ENCODE results near the gene STK11. TPM values are rescaled to one million over a fixed set of nuclear protein-coding genes. Genes with fewer than 3 reads are reported as not detected.
A peak's percentile ranks its signal among the peaks of the same experiment; 100 is the strongest.

Gene STK11
- total RNA-seq, 1 experiment from 2014 or later = 53.0 TPM

DNA sequence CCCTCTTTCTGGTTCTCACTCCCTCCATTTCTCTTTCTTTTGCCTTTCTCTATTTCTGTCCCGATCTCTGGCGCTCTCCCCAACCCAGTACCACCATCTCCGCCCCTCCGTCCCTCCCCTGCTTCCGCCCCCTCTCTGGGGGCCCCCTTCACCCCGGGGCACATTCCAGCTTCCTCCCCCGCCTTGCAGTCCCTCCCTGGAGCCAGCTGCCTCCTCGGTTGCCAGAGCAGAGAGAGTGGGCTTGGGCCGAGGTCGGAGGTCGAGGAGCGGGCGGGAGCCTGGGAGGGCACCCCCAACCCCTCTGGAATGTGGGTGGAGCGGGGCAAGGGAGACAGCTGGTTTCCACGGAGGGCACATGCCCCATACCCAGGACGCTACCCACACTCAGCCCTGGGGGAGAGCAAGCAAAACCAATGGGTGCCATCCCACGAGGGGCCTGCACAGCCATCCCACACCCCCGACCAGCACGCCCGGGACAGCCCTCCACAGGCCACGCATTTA, 57.1 kb downstream of the STK11 start:
- Histone ChIP-seq H3K27ac (no peak overlapping the region), H3K9me2 (ENCODE audit: insufficient read depth) (no peaks in the 10 kb centered on the region), H3K4me2 (peak overlapping the region; percentile 97), H3F3A (ENCODE audit: insufficient read depth, low read depth) (peaks cover 55% of the 10 kb centered on the region), H3K27me3 (ENCODE audit: insufficient read depth, low read depth) (no peaks in the 10 kb centered on the region), H2AFZ (no peak overlapping the region), H3K79me2 (ENCODE audit: low read depth) (peaks cover 11% of the 10 kb centered on the region), H3K9me3 (ENCODE audit: insufficient read depth, low read depth) (no peaks in the 10 kb centered on the region), H3K4me3 (peak overlapping the region; percentile 42; the same call in 1 of the 2 replicates), H4K20me1 (ENCODE audit: insufficient read depth) (no peaks in the 10 kb centered on the region), H3K36me3 (ENCODE audit: low read depth) (no peaks in the 10 kb centered on the region), H3K4me1 (replicated peaks; ENCODE audit: insufficient read depth) (peaks cover 62% of the 10 kb centered on the region)
- no TSS peak for BruUV-seq (replicated peaks)
- POLR2A ChIA-PET (ENCODE audit: unreplicated experiment) = interaction anchor here (0.6 to 1.1 kb wide), 2 partner anchors 10 to 161 kb away, joined by 3 read pairs; no protein-coding TSS in a partner anchor
- DNase-seq = no peak
- TF ChIP-seq EZH2 (IDR thresholded peaks at IDR 0.05; ENCODE audit: low read depth) = no peak
- TF ChIP-seq, protein P1, sequence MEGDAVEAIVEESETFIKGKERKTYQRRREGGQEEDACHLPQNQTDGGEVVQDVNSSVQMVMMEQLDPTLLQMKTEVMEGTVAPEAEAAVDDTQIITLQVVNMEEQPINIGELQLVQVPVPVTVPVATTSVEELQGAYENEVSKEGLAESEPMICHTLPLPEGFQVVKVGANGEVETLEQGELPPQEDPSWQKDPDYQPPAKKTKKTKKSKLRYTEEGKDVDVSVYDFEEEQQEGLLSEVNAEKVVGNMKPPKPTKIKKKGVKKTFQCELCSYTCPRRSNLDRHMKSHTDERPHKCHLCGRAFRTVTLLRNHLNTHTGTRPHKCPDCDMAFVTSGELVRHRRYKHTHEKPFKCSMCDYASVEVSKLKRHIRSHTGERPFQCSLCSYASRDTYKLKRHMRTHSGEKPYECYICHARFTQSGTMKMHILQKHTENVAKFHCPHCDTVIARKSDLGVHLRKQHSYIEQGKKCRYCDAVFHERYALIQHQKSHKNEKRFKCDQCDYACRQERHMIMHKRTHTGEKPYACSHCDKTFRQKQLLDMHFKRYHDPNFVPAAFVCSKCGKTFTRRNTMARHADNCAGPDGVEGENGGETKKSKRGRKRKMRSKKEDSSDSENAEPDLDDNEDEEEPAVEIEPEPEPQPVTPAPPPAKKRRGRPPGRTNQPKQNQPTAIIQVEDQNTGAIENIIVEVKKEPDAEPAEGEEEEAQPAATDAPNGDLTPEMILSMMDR (conservative IDR thresholded peaks at IDR 0.05) = no peak
- CTCF ChIA-PET = no interaction called here
- intact Hi-C loops (cut with micrococcal nuclease; ENCODE audit: unreplicated experiment) = loop anchor here (1.0 kb wide), 1 partner anchor 9 kb away; no protein-coding TSS in a partner anchor

DNA sequence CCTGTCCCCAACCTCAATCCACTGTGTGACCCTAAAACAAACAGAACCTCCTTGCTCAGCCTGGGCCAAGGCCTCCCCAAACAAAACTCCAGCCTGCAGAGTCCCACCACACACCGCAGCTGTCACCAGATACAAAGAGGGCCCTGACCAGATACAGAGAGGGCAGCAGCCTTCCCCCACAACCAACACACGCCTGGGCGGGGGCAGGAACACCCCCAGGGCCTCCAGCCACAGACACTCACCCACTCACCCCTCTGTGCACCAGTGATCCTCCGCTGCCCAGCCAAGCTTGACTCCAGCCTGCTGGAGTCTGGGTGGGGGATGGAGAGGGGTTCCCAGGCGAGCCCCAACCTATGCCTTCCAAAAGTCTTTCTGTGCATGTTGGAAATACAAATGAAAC, 57.6 kb downstream of the STK11 start:
- H2AFZ ChIP-seq = no peak overlapping the region
- ChIA-PET CTCF (no interaction called here), POLR2A (ENCODE audit: unreplicated experiment) (no interaction called here)
- peaks cover 11% of the 10 kb centered on the region for H3K79me2 ChIP-seq (ENCODE audit: low read depth)
- no peak for DNase-seq
- H3K9me3 ChIP-seq (ENCODE audit: insufficient read depth, low read depth) = no peaks in the 10 kb centered on the region
- H3K9me2 ChIP-seq (ENCODE audit: insufficient read depth) = no peaks in the 10 kb centered on the region
- no peak for TF ChIP-seq EZH2 (IDR thresholded peaks at IDR 0.05; ENCODE audit: low read depth)
- TF ChIP-seq, protein P1 (conservative IDR thresholded peaks at IDR 0.05) = no peak
- peaks cover 57% of the 10 kb centered on the region for H3K4me1 ChIP-seq (replicated peaks; ENCODE audit: insufficient read depth)
- TSS peak; percentile 15 for BruUV-seq (replicated peaks)
- no peaks in the 10 kb centered on the region for H4K20me1 ChIP-seq (ENCODE audit: insufficient read depth)
- no peak overlapping the region for H3K4me3 ChIP-seq
- no peaks in the 10 kb centered on the region for H3K36me3 ChIP-seq (ENCODE audit: low read depth)
- H3K27ac ChIP-seq = no peak overlapping the region
- H3F3A ChIP-seq (ENCODE audit: insufficient read depth, low read depth) = peaks cover 50% of the 10 kb centered on the region
- H3K4me2 ChIP-seq = peak overlapping the region; percentile 97; the same call in 1 of the 2 replicates
- intact Hi-C loops (cut with micrococcal nuclease; ENCODE audit: unreplicated experiment) = no loop called here
- no peaks in the 10 kb centered on the region for H3K27me3 ChIP-seq (ENCODE audit: insufficient read depth, low read depth)

DNA sequence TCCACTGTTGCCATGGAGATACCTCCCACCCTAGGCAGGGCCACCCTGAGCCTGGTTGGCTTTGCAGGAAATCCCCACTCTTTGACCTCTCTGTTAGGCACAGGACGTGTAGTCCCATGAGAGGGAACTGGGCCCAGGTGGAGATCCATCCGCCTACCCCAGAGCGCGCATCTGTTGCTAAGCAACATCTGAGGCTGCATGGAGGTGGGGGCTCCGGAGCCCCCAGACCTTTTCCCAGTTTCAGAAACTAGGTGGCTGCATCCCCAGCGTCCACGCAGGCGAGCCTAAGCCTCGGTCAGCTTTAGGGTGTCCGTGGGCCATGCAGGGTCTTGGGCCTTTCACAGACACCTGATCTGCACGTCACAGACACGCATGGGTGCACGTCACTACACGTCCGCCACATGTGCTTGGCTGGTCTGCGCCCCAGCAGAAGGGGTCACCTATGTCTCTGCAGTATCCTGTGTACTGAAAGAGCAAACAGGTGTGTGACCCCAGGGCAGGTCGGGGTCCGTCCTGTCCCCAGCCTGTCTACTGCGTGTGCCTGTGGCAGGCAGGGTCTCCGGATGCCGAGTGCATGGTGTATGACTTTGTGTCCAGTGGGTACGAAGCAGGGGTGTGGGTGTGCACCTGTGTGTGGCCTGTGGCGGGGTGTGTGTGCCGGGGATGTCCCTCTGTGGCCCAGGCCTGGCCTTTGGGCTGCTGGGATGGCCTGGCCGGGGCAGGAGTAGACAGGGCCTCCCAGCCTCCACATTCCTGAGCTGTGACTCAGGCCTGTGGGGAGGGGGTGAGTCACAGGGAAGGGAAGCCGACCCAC, 59.4 kb downstream of the STK11 start:
- no peaks in the 10 kb centered on the region for H3K9me3 ChIP-seq (ENCODE audit: insufficient read depth, low read depth)
- H3K27me3 ChIP-seq (ENCODE audit: insufficient read depth, low read depth) = no peaks in the 10 kb centered on the region
- no peak overlapping the region for H2AFZ ChIP-seq
- H3K4me3 ChIP-seq = no peak overlapping the region
- CTCF ChIA-PET = interaction anchor here (5.0 kb wide), 1 partner anchor 21 kb away, joined by 76 read pairs; no protein-coding TSS in a partner anchor
- H3K4me1 ChIP-seq (replicated peaks; ENCODE audit: insufficient read depth) = peaks cover 44% of the 10 kb centered on the region
- POLR2A ChIA-PET (ENCODE audit: unreplicated experiment) = interaction anchor here (0.6 to 2.1 kb wide), 3 partner anchors 12 to 154 kb away, joined by 3 to 33 read pairs (median 5); no protein-coding TSS in a partner anchor
- H4K20me1 ChIP-seq (ENCODE audit: insufficient read depth) = no peaks in the 10 kb centered on the region
- DNase-seq = peak; percentile 83 to 87
- peaks cover 41% of the 10 kb centered on the region; the same call in 1 of the 2 replicates for H3F3A ChIP-seq (ENCODE audit: insufficient read depth, low read depth)
- H3K27ac ChIP-seq = no peak overlapping the region
- TF ChIP-seq EZH2 (IDR thresholded peaks at IDR 0.05; ENCODE audit: low read depth) = no peak
- TF ChIP-seq, protein P1 (conservative IDR thresholded peaks at IDR 0.05) = no peak
- peak overlapping the region; percentile 61 for H3K4me2 ChIP-seq
- no peaks in the 10 kb centered on the region for H3K36me3 ChIP-seq (ENCODE audit: low read depth)
- no TSS peak for BruUV-seq (replicated peaks)
- H3K9me2 ChIP-seq (ENCODE audit: insufficient read depth) = no peaks in the 10 kb centered on the region
- peaks cover 14% of the 10 kb centered on the region for H3K79me2 ChIP-seq (ENCODE audit: low read depth)
- intact Hi-C loops (cut with micrococcal nuclease; ENCODE audit: unreplicated experiment) = no loop called here

All from PC-9 (cell line).